NCI-H2171 treated with DMSO at 0.1 percent for 48 hours (cell line): ENCODE results near the gene TMEM86B.
"Not testable (repeated sequence)": the region's sequence is repeated elsewhere in the genome, so short reads cannot be mapped to it uniquely, and the experiment has no call there.

ENCODE experiments used
- DNase-seq: peaks from one replicate; lab custom pipeline; 2025; lab: John Stamatoyannopoulos, UW

TMEM86B gene

DNA sequence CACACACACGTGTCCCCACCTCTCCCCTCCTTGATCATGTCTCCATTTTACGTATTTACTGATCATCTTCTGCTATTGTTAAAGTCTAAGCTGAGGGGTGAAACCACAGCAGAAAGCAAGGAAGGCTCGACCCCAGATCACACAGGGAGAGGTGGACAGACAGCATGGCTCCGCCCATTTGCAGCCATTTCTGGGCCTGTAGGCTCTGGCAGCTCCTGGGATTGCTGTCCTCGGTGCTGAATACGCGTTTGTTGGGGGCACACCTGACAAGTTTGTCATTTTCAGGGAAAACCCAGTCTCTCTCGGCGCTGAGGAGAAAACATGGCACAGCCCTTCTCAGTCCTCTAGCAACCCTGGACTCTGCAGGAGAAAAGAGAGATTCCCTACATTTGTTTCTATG is 8.0 kb downstream of the TMEM86B start:
- DNase-seq, result no peak

DNA sequence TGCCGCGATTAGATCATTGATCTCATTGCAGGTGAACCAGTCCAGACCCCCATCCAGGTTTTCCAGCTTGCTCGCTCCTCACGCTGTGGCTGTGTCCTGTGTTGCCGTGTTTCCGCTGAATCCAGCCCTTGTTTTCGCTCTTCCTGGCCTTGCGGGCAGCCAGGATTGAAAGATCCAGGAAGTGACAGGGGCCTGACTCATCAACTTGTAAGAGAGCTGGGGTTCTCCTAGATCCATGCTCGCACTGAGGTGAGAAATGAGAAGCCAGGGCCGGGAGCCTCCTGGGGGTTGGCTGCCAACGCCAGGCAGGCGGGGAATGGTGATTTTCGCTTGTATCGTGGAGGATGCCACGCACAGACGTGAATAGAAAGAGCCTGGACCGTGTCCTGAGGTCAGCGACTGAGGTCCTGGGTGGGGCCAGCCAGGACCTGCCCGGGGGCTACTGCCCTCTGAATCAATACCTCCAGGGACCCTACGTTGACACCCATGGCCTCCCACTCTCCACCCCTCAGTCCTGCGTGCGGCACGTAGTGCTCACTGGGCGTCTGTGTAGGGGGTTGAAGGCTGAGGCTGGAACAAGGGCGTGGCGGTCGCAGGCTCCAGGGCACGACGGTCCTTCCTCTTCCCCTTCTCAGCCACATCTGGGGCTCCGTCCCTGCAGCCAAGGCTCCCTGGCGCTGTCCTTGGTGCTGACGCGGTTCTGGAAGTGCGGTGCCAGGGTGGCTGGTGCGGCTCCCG is 11.9 kb downstream of the TMEM86B start:
- DNase-seq, result peak; percentile 98

DNA sequence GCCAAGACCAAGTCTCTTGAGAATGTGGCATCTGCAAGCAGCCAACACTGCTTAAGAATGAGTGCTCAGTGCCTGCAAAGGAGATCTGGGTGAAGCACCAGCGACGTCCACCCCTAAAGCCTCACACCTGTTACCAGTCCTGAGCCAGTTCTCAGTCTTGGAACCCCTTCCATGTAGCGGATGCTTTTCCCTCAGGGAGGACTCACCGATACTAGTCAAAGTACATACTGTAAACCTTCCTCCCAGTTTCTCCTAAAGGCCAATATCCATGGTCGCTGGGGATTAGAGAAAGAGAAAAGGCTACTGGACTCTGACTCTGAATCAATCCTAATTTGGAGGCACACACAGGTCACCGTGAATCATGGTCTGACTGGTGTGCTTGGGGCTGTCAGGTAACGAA is 15.0 kb downstream of the TMEM86B start:
- DNase-seq, result no peak

DNA sequence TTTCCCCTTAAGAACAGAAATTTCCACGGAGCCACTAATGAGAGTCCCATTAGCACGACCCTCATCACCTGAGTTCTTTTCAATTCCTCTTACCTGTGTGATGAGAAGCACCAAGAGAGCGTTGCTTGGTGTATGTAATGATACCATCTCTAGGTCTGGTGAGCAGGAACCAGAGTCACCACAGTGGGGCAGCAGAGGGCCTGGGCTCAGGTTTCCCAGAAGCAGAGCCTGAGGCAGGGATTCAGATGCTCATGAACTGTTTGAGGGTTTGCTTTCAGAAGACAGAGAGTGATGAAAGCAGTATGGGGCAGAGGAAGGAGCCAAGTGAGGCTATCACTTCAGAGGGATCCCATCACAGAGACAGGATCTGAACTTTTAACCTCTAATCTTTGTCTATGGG is 16.1 kb downstream of the TMEM86B start:
- peak; percentile 5 for DNase-seq

DNA sequence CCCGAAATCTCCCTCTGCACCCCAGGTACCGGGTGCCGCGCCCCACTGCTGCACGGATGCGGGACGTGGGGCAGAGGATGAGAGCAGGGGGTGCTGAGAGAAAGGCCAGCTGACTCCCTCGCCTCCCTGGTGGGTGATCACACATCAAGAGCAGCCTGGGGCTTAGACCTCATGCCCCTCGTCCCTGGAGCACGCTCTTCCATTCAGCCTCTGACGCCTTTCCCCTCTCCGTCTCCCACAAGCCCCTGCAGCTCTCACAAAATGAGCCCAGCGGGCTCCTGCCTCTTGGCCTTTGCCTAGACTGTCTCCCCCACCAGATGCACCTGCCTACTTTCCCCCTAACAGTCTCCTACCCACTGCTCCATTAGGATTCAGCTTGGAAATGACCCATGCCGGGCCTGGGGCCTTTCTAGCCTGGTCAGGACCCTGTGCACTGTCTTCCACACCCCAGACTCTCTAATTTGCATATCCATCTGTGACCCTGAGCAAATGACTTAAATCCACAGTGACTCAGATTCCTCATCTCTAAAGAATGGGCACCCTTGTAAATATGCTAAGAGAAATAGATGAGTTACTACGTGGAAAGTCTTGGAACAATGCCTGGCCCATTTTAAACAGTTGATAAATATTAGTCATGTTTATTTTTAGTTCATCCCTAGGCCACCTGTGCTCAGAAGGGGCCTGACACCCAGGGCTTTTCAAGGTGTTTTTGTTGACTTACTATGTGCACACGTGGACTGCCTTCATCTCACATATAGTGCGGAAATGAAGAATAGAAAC is 18.7 kb downstream of the TMEM86B start:
- no peak for DNase-seq

DNA sequence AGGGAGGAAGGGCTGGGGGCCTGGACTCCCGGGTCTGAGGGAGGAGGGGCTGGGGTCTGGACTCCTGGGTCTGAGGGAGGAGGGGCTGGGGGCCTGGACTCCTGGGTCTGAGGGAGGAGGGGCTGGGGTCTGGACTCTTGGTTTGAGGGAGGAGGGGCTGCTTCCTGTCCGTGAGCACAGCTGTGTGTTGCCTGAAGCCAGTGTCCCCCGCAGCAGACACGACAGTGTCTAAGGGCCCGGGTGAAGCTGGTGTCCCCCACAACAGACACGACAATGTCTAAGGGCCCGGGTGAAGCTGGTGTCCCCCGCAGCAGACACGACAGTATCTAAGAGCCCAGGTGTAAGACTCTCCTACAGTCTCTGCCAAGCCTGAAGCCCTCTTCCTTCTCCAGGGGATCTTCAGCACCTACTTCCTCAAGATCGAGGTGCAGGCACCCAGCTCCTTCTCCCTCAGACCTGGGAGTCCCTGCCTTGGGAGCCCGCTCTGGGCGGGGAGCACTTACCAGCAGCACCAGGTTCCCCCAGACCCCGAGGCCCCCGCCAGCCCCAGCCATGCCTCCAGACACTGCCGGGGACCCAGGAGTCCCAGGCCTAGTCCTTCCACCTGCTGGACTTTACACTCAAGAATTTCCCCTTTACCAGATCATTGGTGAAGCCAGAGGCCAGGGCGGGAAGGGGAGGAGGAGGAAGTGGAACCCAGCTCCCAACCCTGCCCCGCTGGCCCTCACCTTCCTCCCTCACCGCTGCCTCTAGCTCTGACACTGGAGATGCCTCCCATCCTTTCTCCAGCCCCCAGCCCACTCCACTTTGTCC is 19.5 kb downstream of the TMEM86B start, which contains the start of gene PTPRH:
Gene PTPRH, minus strand, starts transcription at position 622 of the 813 bp plus-strand sequence. Its CDS starts 68 bp downstream, at position 554.
- no peak for DNase-seq

DNA sequence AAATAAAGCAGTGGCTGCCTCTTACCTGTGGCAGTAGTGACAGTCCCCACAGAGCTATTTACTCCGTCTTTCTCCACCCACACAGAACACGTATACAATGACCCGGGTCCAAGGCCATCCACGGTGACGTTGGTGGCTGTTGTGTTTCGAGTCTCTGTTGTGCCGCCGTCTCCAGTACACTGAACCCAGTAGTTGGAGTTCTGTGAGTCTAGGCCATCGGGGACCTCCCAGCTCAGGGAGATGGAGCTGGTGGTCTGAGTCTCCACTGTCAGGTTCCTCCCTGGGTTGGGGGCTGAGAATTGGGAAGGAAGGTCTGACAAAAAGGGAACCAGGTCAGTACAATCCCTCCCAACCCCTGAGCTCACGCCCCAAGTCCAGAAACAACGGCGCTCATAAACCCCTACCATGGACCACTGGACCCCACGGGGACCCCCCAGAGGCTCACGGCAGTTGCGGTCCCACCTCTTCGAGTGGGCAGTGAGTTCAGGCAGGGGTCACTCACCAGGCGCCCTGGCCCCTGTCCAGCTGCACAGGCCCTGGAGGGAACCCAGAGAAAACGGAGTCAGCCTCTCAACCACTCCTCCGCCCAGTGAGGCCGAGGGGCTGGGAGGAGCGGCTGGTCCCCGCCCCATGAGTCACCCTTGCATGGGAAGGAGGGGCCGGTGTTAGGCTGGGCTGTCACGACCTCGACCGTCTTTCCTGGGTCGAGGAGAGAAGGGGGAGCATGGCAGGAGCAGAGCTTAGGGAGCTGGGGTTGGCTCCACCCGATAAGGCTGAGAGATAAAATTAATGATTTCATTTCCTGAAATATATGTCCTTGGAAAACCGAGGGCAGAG is 21.7 kb downstream of the TMEM86B start:
- DNase-seq, result peak; percentile 3

DNA sequence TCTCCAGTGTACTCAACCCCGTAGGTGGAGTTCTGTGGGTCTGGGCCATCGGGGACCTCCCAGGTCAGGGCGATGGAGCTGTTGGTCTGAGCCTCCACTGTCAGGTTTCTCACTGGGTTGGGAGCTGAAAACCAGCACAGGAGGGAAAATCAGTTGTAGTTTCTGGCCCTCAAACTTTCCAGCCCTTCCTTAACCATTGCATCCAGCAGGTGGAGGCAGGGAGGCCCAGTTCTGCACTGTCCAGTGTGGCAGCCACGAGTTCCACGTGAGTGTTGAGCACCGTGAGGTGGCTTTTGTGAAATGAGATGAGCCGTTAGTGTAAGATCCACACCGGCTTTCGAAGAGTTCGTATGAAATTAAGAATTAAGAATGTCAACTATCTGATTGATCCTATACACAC is 26.4 kb downstream of the TMEM86B start:
- not testable (repeated sequence) for DNase-seq

DNA sequence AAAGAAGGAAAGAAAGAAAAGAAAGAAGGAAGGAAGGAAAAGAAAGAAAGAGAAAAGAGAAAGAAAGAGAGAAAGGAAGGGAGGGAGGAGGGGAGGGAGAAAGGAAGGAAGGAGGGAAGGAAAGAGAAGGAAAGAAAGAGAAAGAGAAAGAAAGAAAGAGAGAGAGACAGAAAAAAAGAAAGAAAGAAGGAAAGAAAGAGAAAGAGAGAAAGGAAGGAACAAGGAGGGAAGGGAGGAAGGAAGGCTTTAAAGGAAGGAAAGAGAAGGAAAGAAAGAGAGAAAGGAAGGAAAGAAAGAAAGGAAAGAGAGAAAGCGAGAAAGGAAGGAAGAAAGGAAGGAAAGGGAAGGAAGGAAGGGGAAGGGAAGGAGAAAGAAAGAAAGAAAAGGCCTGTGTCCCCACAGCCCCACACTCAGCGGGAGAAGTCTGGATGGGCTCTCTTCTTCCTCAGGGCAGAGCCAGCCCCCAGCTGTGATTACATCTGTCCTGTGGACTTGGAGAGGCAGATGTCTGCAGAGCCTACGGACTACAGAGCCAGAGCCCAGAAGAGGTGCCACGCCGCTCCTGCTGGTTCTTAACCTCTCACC is 28.9 kb downstream of the TMEM86B start:
- no peak for DNase-seq

DNA sequence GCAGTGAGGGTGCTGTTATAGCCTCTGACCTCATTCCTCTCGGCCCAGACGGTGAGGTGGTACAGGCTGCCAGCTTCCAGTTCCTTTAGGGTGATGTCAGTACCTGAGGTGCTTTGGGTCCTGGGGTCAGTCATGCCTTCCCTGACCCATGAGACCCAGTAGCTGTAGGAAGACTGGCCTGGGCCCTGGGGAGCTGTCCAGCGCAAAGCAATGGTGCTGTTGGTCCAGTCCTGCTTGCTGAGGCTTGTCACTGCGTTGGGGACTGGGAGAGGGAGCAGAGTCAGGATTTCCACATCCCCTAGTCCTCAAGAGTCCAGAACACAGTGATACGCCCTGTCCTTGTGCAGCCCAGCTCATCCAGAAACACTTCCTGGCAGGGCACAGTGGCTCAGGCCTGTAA is 29.9 kb downstream of the TMEM86B start:
- DNase-seq, result no peak

DNA sequence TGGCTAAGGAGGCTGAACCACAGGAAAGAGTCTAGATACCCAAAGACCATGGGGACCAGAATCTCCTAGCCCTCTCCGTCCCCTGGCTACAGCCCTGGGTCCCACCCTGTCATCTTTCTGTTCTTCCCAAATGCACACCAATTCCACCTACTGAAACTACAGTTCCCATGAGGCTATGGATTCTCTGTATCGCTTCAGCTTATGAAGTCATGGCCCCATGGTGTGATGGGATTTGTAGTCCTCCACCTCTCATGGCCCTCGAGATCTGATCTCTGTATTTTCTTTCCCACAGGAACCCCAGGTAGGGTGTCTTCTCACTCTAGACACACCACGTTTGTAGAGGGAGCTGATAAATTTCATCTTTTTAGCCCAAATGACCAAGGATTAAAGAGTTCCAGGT is 31.0 kb downstream of the TMEM86B start:
- peak; percentile 30 for DNase-seq

DNA sequence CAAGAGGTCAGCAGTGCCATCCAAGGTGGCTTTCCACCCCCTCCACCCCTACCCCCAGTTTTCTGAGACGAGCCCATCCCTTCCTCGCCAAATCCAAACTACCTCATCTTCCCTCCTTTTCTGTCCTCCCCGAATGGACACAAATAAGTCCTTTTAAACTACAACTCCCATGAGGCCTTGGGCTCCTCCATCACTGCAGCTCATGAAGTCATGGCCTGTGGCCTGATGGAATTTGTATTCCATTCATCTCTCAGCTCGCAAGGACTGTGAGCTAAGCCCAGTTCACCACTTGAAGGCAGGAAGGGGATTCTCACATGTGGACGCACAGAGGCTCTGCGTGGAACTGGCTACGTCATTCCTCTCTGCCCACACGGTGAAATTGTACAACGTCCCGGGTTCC is 31.8 kb downstream of the TMEM86B start:
- DNase-seq, result no peak

DNA sequence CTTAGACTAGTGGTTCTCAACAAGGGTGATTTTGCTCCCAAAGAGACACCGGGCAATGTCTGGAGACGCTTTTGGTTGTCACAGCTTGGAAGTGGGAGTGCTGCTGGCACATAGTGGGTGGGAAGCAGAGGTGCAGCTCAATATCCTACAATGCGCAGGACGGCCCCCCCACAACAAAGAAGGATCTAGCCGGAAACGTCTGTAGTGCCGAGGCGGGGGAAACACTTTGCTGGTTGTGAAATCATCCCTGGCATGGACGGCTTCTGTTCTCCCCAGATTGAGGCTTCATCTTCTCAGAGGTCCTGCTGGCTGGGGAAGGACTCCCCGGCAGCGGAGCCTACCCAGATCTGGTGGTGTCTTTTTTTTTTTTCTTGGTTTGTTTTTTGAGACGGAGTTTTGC is 35.1 kb downstream of the TMEM86B start:
- DNase-seq, result no peak

DNA sequence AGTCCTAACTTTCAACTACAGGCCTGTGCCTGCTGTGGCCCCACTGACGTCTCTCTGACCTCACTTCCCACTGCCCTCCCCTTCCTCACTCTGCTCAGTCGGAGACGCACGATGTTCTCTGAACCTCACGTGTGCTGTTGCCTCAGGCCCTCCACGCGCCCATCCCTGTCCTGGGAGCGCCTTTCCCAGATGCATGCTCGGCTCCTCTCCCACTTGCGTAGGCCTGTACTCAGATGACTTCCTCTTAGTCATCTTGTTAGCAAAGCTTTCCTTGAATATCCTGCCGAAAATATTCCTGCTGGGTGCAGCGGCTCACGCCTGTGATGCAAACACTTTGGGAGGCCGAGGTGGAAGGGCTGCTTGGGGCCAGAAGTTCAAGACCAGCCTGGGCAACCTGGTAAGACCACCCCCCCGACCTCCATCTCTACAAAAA is 39.1 kb downstream of the TMEM86B start:
- DNase-seq, result no peak

DNA sequence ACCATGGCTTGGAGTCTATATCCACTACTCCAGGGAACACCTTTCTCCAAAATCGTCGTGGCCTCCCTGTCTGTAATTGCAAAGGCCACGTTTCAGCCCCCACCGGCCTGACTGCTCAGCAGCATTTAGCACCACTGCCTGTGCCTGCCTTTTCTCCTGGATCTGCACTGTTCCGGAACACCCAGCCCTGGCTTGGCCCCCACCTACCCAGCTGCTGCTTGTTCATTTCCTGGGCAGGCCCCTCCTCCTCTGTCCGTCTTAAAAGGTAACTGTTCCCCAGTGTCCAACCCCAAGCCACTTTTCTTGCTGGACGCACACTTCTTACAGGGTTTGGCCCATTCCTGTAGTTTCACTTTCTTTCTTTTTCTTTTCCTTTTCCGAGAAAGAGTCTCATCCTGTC is 39.9 kb downstream of the TMEM86B start:
- no peak for DNase-seq

DNA sequence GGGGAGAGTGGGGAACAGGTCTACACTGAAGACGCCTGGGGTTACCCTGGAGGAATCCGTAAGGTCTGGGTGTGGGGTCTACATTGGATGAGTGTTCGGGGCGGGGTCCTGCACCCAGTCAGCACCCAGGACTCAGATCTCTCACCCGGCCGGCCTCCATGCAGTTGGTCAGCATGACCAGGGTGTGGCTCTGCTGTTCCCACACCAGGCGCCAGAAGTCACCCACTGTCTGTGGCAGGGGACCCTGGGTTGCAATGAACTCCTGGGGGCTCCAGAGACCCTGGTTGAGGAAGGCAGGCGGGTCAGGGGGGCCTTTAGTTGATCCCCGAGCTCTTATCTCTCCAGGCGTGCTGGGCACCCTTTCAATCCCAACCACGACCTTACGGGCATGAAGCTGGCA is 42.5 kb downstream of the TMEM86B start:
- DNase-seq, result no peak

DNA sequence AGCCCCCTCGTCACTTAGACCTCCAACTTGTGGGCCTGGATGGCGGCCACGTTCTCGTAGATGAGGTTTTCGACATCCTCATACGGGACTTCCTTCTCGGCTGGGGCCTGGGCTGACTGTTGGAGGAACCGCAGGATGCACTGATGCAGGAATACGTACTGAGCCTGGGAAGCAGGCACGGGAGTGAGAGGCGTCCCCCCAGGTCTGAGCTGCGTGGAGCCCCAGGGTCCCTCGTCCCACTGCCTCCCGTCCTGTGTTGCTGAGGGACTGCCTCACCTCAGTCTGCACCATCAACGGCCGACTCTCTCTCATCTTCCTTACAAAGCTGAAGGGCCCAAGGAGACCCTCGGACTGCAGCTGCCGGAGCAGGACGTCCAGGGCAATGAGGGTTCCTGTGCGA is 46.8 kb downstream of the TMEM86B start:
- DNase-seq, result no peak

DNA sequence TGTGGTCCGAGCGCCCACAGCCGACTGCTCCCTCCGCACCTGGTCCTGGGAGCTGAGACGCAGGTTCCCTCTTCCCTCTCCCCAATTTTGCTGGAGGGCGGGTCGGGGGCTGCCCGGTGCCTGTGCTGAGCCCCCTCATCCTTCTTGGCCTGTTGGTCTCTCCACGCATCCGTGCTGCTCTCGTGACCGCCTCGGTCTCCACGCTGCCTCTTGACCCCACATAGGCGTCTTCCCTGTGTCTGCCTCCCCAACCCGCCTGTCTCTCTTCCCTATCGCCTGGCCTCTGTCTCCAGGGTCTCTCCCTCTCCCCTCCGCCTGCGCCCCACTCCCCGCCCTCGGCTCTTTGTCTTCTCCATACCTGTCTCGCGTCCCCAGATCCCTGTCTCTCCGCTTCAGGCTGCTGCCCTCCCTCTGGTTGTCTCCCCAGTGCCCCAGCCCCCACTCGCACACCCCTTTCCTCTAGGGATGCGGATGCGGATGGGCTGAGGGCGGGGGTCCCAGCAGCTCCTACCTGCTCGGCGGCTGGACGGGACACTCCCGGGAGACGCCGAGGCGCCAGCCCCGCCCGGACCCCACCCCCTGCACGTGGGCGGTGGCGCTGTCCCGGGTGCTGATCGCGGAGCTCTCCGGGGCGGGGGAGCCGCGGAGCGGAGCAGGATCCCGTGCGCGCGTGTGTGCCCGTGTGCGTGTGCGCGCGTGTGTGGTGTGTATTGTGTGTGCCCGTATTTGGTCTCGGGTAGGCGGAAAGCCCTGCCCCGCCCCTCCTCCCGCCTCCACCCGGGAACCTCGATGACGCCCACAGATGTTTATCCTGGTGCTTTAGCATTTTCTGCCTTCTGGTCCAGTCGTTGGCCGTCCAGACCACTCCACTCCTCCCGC is 48.7 kb downstream of the TMEM86B start, which contains the start of gene SYT5:
Gene SYT5, minus strand, starts transcription at position 684 of the 879 bp plus-strand sequence. CDS start 1,248 bp downstream, outside the sequence.
- DNase-seq, result peak; percentile 33

DNA sequence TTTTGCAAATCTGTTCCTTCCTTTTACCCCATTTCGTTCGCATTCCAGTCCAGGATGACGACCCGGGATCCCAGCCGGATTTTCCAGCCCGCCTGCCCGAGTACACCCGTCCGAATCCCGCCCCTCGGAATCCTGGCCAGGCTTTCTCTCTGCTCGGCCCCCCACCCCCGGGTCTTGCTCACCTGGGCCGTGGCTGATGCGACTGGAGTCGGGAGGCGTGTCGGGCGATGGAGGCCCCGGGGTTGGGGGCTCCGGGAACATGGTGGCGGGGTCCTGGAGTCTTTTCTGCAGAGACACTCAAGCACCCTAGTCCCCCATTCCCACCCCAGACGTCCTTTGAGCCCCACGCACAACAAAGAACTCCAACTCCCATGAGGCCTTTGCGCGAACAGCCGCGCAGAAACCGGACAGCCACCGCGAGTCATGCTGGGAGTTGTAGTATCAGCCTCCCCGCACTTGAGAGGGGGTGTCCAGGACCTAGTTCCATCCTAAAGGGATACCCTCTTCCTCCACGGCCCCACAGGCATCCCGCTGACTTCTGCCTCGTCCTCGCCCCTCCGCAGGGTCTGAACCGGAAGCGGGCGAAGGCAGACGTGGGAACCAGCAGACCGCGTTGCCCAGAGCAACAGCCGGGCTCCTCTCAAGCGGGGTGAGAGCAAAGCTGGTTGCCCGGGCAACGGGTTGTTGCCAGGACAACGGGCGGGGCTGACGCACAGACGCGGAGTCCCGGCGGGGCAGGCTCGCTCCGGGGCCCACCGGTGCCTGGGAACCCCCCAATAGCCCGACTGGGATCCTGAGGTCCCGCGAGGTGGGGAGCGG is 49.6 kb downstream of the TMEM86B start:
- peak; percentile 91 for DNase-seq
